SK-N-SH treated with all-trans-retinoic acid at 6 μM for 48 hours (cell line): ENCODE measurements around the gene SLC37A1.

Experiments
- ATAC-seq: fragments of 200-7000 bp; cut with Tn5 transposase; 3 replicates; pipeline ENCODE4 v1.9.1; 2020; ENCODE audit warnings: mild to moderate bottlenecking, moderate library complexity
- ARNTL ChIP-seq: fragments of 450-650 bp; formaldehyde crosslinking; IDR thresholded peaks from 2 replicates; pipeline ENCODE4 v1.5.0; 2020; ENCODE audit warnings: low read depth, mild to moderate bottlenecking, moderate library complexity, borderline replicate concordance
- BACH2 ChIP-seq: fragments of 250-450 bp; sonication (Bioruptor Pico); IDR thresholded peaks from 2 replicates; pipeline ENCODE4 v1.9.0; 2021; ENCODE audit warnings: mild to moderate bottlenecking, borderline replicate concordance
- CSDC2 ChIP-seq: fragments of 250-450 bp; sonication (Bioruptor Pico); IDR thresholded peaks from 2 replicates; pipeline ENCODE4 v1.5.0; 2020; ENCODE audit warnings: mild to moderate bottlenecking, moderate library complexity
- CSRNP3 ChIP-seq: fragments of 250-450 bp; sonication (Bioruptor Pico); IDR thresholded peaks from 2 replicates; pipeline ENCODE4 v1.5.1; 2021; ENCODE audit warnings: mild to moderate bottlenecking, moderate library complexity
- ESRRG ChIP-seq: fragments of 250-450 bp; sonication (Bioruptor Pico); IDR thresholded peaks from 2 replicates; pipeline ENCODE4 v1.6.1; 2021; ENCODE audit warnings: mild to moderate bottlenecking
- GLIS3 ChIP-seq: fragments of 250-450 bp; sonication (Bioruptor Pico); IDR thresholded peaks from 2 replicates; pipeline ENCODE4 v1.5.0; 2020; ENCODE audit warnings: mild to moderate bottlenecking, moderate library complexity
- ISL1 ChIP-seq: fragments of 250-450 bp; sonication (Bioruptor Pico); IDR thresholded peaks from 2 replicates; pipeline ENCODE4 v2.1.2; 2022; ENCODE audit warnings: mild to moderate bottlenecking, moderate library complexity
- PPARA ChIP-seq: fragments of 250-450 bp; sonication (Bioruptor Pico); IDR thresholded peaks from 2 replicates; pipeline ENCODE4 v1.5.0; 2020; ENCODE audit warnings: mild to moderate bottlenecking, borderline replicate concordance
- RARB ChIP-seq: fragments of 250-450 bp; sonication (Bioruptor Pico); IDR thresholded peaks from 2 replicates; pipeline ENCODE4 v1.8.0; 2021; ENCODE audit warnings: mild to moderate bottlenecking, moderate library complexity
- SNAI2 ChIP-seq: fragments of 250-450 bp; sonication (Bioruptor Pico); IDR thresholded peaks from 2 replicates; pipeline ENCODE4 v1.5.0; 2020; ENCODE audit warnings: mild to moderate bottlenecking, moderate library complexity
- TCF4 ChIP-seq: fragments of 250-450 bp; sonication (Bioruptor Pico); IDR thresholded peaks from 2 replicates; pipeline ENCODE4 v1.8.0; 2021; ENCODE audit warnings: mild to moderate bottlenecking, moderate library complexity, borderline replicate concordance
- TOX ChIP-seq: fragments of 250-450 bp; sonication (Bioruptor Pico); IDR thresholded peaks from 2 replicates; pipeline ENCODE4 v1.8.0; 2021; ENCODE audit warnings: mild to moderate bottlenecking, moderate library complexity, borderline replicate concordance
- ZC3H10 ChIP-seq: fragments of 250-450 bp; sonication (Bioruptor Pico); IDR thresholded peaks from 2 replicates; pipeline ENCODE4 v1.5.1; 2021; ENCODE audit warnings: mild to moderate bottlenecking, moderate library complexity
- ZFP3 ChIP-seq: fragments of 250-450 bp; sonication (Bioruptor Pico); IDR thresholded peaks from 2 replicates; pipeline ENCODE4 v1.5.0; 2020; ENCODE audit warnings: mild to moderate bottlenecking, moderate library complexity
- ZFP30 ChIP-seq: fragments of 450-650 bp; formaldehyde crosslinking; IDR thresholded peaks from 2 replicates; pipeline ENCODE4 v1.5.0; 2022; ENCODE audit warnings: mild to moderate bottlenecking, moderate library complexity
- ZNF565 ChIP-seq: fragments of 450-650 bp; formaldehyde crosslinking; conservative IDR thresholded peaks from 2 replicates; pipeline ENCODE4 v1.5.0; 2020; ENCODE audit warnings: low read depth, mild to moderate bottlenecking, moderate library complexity
- ZNF70 ChIP-seq: fragments of 450-650 bp; formaldehyde crosslinking; IDR thresholded peaks from 2 replicates; pipeline ENCODE4 v1.5.0; 2020; ENCODE audit warnings: mild to moderate bottlenecking, moderate library complexity
- TF ChIP-seq, protein P1 (sequence below): fragments of 250-450 bp; sonication (Bioruptor Pico); IDR thresholded peaks from 2 replicates; pipeline ENCODE4 v1.8.0; 2021; ENCODE audit warnings: low read depth, mild to moderate bottlenecking, moderate library complexity, borderline replicate concordance
- TF ChIP-seq, protein P2 (sequence below): fragments of 250-450 bp; sonication (Bioruptor Pico); IDR thresholded peaks from 2 replicates; pipeline ENCODE4 v1.5.0; 2020; ENCODE audit warnings: mild to moderate bottlenecking, moderate library complexity

The SLC37A1 gene

GRCh38 chr21:42546433-42546832 is 32.8 kb downstream of the SLC37A1 start:
- no peak for ATAC-seq
- TF ChIP-seq ESRRG (no peak), RARB (no peak), CSRNP3 (CRISPR knock-in tag) (no peak), PPARA (no peak), ZNF70 (no peak), GLIS3 (no peak), ARNTL (no peak)
- TF ChIP-seq, protein P1, sequence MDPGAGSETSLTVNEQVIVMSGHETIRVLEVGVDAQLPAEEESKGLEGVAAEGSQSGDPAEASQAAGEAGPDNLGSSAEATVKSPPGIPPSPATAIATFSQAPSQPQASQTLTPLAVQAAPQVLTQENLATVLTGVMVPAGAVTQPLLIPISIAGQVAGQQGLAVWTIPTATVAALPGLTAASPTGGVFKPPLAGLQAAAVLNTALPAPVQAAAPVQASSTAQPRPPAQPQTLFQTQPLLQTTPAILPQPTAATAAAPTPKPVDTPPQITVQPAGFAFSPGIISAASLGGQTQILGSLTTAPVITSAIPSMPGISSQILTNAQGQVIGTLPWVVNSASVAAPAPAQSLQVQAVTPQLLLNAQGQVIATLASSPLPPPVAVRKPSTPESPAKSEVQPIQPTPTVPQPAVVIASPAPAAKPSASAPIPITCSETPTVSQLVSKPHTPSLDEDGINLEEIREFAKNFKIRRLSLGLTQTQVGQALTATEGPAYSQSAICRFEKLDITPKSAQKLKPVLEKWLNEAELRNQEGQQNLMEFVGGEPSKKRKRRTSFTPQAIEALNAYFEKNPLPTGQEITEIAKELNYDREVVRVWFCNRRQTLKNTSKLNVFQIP (CRISPR knock-in tag): no peak
- TF ChIP-seq, protein P2, sequence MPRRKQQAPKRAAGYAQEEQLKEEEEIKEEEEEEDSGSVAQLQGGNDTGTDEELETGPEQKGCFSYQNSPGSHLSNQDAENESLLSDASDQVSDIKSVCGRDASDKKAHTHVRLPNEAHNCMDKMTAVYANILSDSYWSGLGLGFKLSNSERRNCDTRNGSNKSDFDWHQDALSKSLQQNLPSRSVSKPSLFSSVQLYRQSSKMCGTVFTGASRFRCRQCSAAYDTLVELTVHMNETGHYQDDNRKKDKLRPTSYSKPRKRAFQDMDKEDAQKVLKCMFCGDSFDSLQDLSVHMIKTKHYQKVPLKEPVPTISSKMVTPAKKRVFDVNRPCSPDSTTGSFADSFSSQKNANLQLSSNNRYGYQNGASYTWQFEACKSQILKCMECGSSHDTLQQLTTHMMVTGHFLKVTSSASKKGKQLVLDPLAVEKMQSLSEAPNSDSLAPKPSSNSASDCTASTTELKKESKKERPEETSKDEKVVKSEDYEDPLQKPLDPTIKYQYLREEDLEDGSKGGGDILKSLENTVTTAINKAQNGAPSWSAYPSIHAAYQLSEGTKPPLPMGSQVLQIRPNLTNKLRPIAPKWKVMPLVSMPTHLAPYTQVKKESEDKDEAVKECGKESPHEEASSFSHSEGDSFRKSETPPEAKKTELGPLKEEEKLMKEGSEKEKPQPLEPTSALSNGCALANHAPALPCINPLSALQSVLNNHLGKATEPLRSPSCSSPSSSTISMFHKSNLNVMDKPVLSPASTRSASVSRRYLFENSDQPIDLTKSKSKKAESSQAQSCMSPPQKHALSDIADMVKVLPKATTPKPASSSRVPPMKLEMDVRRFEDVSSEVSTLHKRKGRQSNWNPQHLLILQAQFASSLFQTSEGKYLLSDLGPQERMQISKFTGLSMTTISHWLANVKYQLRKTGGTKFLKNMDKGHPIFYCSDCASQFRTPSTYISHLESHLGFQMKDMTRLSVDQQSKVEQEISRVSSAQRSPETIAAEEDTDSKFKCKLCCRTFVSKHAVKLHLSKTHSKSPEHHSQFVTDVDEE (CRISPR knock-in tag): no peak

DNA sequence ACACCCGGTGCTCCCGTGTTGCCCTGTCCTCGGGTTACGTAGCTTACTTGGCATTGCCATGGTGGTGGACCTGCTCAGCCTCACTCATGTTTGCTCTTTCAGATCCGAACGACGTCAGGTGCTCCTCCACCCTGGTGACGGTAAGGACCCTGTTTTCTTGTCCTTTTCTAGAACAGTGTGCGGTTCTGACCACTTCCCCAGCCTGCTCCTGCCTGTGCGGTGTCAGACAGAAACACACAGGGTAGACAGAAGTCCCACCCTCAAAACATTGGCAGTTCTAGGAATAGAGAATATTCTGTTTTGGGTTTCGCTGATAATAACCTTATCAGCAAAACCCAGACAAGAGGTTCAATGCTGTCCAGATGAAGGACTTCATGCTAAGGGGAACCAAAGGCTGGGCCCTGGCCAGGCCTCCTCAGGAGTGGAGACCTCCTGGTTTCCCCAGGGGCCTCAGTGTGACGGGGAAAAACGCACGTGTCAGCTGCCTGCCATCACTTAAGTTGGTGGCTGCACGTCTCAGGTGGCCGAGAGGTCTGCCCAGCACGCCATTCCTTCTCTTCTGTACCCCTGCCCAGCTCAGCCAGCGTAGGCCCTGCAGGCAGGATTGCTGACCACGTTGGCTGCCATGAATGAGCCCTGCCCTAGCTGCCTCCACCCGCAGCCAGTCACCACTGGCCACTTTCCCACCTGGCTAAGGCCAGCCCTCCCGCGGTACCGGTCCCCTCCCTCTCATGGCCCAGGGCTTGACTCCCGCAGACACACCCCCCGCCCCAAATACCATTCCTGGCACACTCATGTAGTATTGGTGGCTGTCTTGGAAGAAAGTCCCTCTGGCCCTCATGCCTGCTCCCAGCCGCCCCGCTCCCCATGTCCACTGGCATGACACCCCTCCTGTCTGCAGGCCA is 33.6 kb downstream of the SLC37A1 start:
- TF ChIP-seq ARNTL (no peak), ZFP30 (CRISPR knock-in tag) (no peak), ZNF70 (no peak), BACH2 (CRISPR knock-in tag) (no peak), SNAI2 (CRISPR knock-in tag) (no peak), PPARA (no peak), ZNF565 (CRISPR knock-in tag) (no peak), ZC3H10 (CRISPR knock-in tag) (no peak), ISL1 (CRISPR knock-in tag) (no peak), ZFP3 (CRISPR knock-in tag) (no peak), TCF4 (CRISPR knock-in tag) (no peak), CSRNP3 (CRISPR knock-in tag) (no peak), CSDC2 (CRISPR knock-in tag) (no peak), GLIS3 (no peak), TOX (CRISPR knock-in tag) (no peak)
- TF ChIP-seq, protein P1 (CRISPR knock-in tag): no peak
- TF ChIP-seq, protein P2 (CRISPR knock-in tag): no peak
- ATAC-seq: no peak
